ENCODE results near the gene TPGS1. TPM values are rescaled to one million over a fixed set of nuclear protein-coding genes. Genes with fewer than 3 reads are reported as not detected.

The TPGS1 gene
- total and polyA plus RNA-seq, 10 donors = 9.8 to 24.4 (median 19.5) TPM

GRCh38 chr19:504616-505015, 2.7 kb upstream of the TPGS1 start:
- TF ChIP-seq POLR2AphosphoS5 (IDR thresholded peaks at IDR 0.05) = no peak
- TF ChIP-seq CTCF (IDR thresholded peaks at IDR 0.05 in 8 of 11, conservative IDR thresholded peaks at IDR 0.05 in 3 of 11) = no peak
- TF ChIP-seq POLR2A (IDR thresholded peaks at IDR 0.05) = no peak
- peaks cover 0 to 7% (median 0%) of the 10 kb centered on the region in 6 donors for H3K36me3 ChIP-seq
- WGBS, 5 donors = 88 to 94% (median 92%) methylated on average over 8 to 14 of the region's 14 CpGs

GRCh38 chr19:506404-507285, 652 bp upstream of the TPGS1 start:
- DNase-seq = peak; percentile 98
- intact Hi-C loops (cut with DNase I; ENCODE audit: low total_unique reads) = no loop called here
- Histone ChIP-seq H3K27ac (peak overlapping the region; percentile 93 to 98 (median 95)), H3K9me3 (no peaks in the 10 kb centered on the region), H3K27me3 (replicated peaks in 1 of 7) (no peaks in the 10 kb centered on the region), H3K36me3 (peaks cover 0 to 10% (median 0%) of the 10 kb centered on the region in 6 donors), H3K4me1 (peaks cover 15 to 70% (median 50%) of the 10 kb centered on the region in 6 donors), H3K4me3 (peak overlapping the region; percentile 89 to 100 (median 100))
- TF ChIP-seq POLR2A (IDR thresholded peaks at IDR 0.05) (no peak), CTCF (IDR thresholded peaks at IDR 0.05 in 8 of 11, conservative IDR thresholded peaks at IDR 0.05 in 3 of 11) (peak; percentile 97 to 100 (median 99)), POLR2AphosphoS5 (IDR thresholded peaks at IDR 0.05) (peak in 2 of 3 donors; percentile 70 to 83)
- WGBS, 5 donors = 1 to 2% (median 2%) methylated on average over 44 to 48 of the region's 48 CpGs

More at GRCh38 chr19:504616-505015, 2.7 kb upstream of the TPGS1 start:
- no peak overlapping the region for H3K4me3 ChIP-seq
- DNase-seq = peak; percentile 81
- H3K27ac ChIP-seq = no peak overlapping the region
- peaks cover 11 to 49% (median 33%) of the 10 kb centered on the region in 6 donors for H3K4me1 ChIP-seq
- peaks cover 0 to 5% (median 0%) of the 10 kb centered on the region in 7 donors for H3K27me3 ChIP-seq (replicated peaks in 1 of 7)
- intact Hi-C loops (cut with DNase I; ENCODE audit: low total_unique reads) = no loop called here
- no peaks in the 10 kb centered on the region for H3K9me3 ChIP-seq

- DNase-seq = peak; percentile 87
- H3K27me3 ChIP-seq (replicated peaks in 1 of 7) = no peaks in the 10 kb centered on the region
- H3K4me1 ChIP-seq = peaks cover 15 to 74% (median 51%) of the 10 kb centered on the region in 6 donors
- intact Hi-C loops (cut with DNase I; ENCODE audit: low total_unique reads) = no loop called here
- H3K9me3 ChIP-seq = no peaks in the 10 kb centered on the region
- H3K36me3 ChIP-seq = peaks cover 0 to 10% (median 0%) of the 10 kb centered on the region in 6 donors
- 64 to 71% (median 66%) methylated on average over 32 of the region's 32 CpGs for WGBS, 5 donors
- peak overlapping the region in 5 of 8 donors; percentile 94 to 98 (median 95) for H3K27ac ChIP-seq
- TF ChIP-seq CTCF (IDR thresholded peaks at IDR 0.05 in 8 of 11, conservative IDR thresholded peaks at IDR 0.05 in 3 of 11) (no peak), POLR2AphosphoS5 (IDR thresholded peaks at IDR 0.05) (no peak), POLR2A (IDR thresholded peaks at IDR 0.05) (no peak)
- H3K4me3 ChIP-seq = peak overlapping the region; percentile 89 to 100 (median 100)
These were observed 1.2 kb downstream of the TPGS1 start for GRCh38 chr19:508204-509150.
